Measurements from ENCODE around the gene NAT14.

NAT14 gene

GRCh38 chr19:55485439-55486011 lies 537 bp downstream of the NAT14 start:
- TF ChIP-seq CTCF (IDR thresholded peaks at IDR 0.05; ENCODE audit: extremely low read depth, missing control alignments) = no peak
- DNase-seq (ENCODE audit: low spot score) = peak; percentile 42

GRCh38 chr19:55486043-55486970 lies 1.3 kb downstream of the NAT14 start:
- DNase-seq (ENCODE audit: low spot score) = peak; percentile 51

GRCh38 chr19:55486971-55487923 lies 2.3 kb downstream of the NAT14 start:
- TF ChIP-seq CTCF (IDR thresholded peaks at IDR 0.05; ENCODE audit: extremely low read depth, missing control alignments) = no peak
- DNase-seq (ENCODE audit: low spot score) = peak; percentile 49

More at GRCh38 chr19:55486043-55486970, 1.3 kb downstream of the NAT14 start:
- no peak for TF ChIP-seq CTCF (IDR thresholded peaks at IDR 0.05; ENCODE audit: extremely low read depth, missing control alignments)

- no peak for TF ChIP-seq CTCF (IDR thresholded peaks at IDR 0.05; ENCODE audit: extremely low read depth, missing control alignments)
- no peak for DNase-seq (ENCODE audit: low spot score)
Observed at GRCh38 chr19:55487924-55488687, 3.1 kb downstream of the NAT14 start, which contains the start of gene SSC5D. Gene SSC5D, plus strand, starts transcription at chr19:55488436. Its CDS starts 154 bp downstream, at chr19:55488590.

GRCh38 chr19:55488986-55489710 lies 4.2 kb downstream of the NAT14 start:
- no peak for TF ChIP-seq CTCF (IDR thresholded peaks at IDR 0.05; ENCODE audit: extremely low read depth, missing control alignments)
- no peak for DNase-seq (ENCODE audit: low spot score)
